Adrenal gland (tissue), 12 donors: ENCODE data around the gene PARVB. TPM values are rescaled to one million over a fixed set of nuclear protein-coding genes. Genes with fewer than 3 reads are reported as not detected.
A peak's percentile ranks its signal among the peaks of the same experiment; 100 is the strongest.

Source experiments
- DNase-seq, 7 donors: peaks; one replicate each; pipeline ENCODE4 v3.0.0-alpha.2; 2019 to 2020
- H3K27ac ChIP-seq, 5 donors: fragments of 200-600 bp; sonication (generic) in 4 of 5; 1 replicate in 3 of 5; 2 replicates in 2 of 5; pipeline versions ENCODE4 v1.5.1 to v1.8.0; 2016 to 2020; ENCODE audit warnings: mild to moderate bottlenecking in 1 of 5
- H3K27me3 ChIP-seq: fragments of 200-600 bp; 2 replicates; pipeline ENCODE4 v1.8.0; 2021
- H3K36me3 ChIP-seq, 2 donors: fragments of 200-600 bp; replicated peaks in 1 of 2; 1 replicate in 1 of 2; 2 replicates in 1 of 2; pipeline versions ENCODE4 v1.5.1 to v1.8.0; 2018 to 2022
- H3K4me1 ChIP-seq, 2 donors: fragments of 200-600 bp; replicated peaks in 1 of 2; 1 replicate in 1 of 2; 2 replicates in 1 of 2; pipeline versions ENCODE4 v1.5.1 to v1.8.0; 2018 to 2021
- H3K4me3 ChIP-seq, 4 donors: fragments of 200-600 bp; sonication (generic) in 3 of 4; one replicate each; pipeline ENCODE4 v1.5.1; 2016 to 2018
- H3K9me3 ChIP-seq, 3 donors: fragments of 200-600 bp; sonication (generic) in 1 of 3; replicated peaks in 1 of 3; 1 replicate in 2 of 3; 2 replicates in 1 of 3; pipeline versions ENCODE4 v1.5.1 to v1.8.0; 2016 to 2021
- CTCF ChIP-seq, 6 experiments: fragments of 450-650 bp in 4 of 6; fragments of 200-600 bp in 2 of 6; sonication (generic) in 1 of 6; IDR thresholded peaks; 1 replicate in 5 of 6; 2 replicates in 1 of 6; pipeline versions ENCODE4 v1.5.1 to v1.8.0; 2016 to 2021; ENCODE audit warnings: antibody characterized with exemption in 6 of 6, mild to moderate bottlenecking in 2 of 6, moderate library complexity in 1 of 6
- POLR2A ChIP-seq, 2 donors: fragments of 450-650 bp; IDR thresholded peaks; one replicate each; pipeline ENCODE4 v1.6.1; 2017; ENCODE audit warnings: antibody characterized with exemption in 2 of 2, mild to moderate bottlenecking in 2 of 2, moderate library complexity in 1 of 2
- WGBS, 4 donors: extraction: QIAGEN DNeasy Blood & Tissue Kit in 2 of 4; methylation state at CpG; one replicate each; pipeline versions ENCODE4 v1.1.5 to v1.1.7; 2013 to 2017; 5-methylcytosine and 5-hydroxymethylcytosine counted together
- intact Hi-C, 2 donors: fragments of 100-400 bp; cut with DNase I; formaldehyde crosslinking; loops; one replicate each; pipeline versions ENCODE4 v1.14.1 to v1.15.0; 2022 to 2023
- polyA plus RNA-seq, 3 donors: library from polyadenylated mRNA; stranded (reverse); fragments of 200-250 nt in 2 of 3; fragments of 350-450 nt in 1 of 3; fragmentation: Illumina TruSeq in 1 of 3; extraction: RNeasy Lipid Tissue Mini Kit (QIAGEN cat#74804) in 1 of 3; gene quantifications; one replicate each; pipeline ENCODE4 v1.2.3, GENCODE V29; 2013 to 2014
- total RNA-seq, 9 donors: library from RNA; depleted of rRNA in 4 of 9; stranded (reverse); fragments of >200 nt in 4 of 9; fragments of 120-200 nt in 1 of 9; fragmentation: NEBNext Ultra II Directional in 1 of 9; extraction: Animal tissue kit (Norgen Biotek cat#: 25700) in 1 of 9; gene quantifications; one replicate each; pipeline versions ENCODE4 v1.1.0 to v1.2.4, GENCODE V29; 2013 to 2023
- donor health status: healthy with polysubstance abuse.
- donor health status: Bipolar disorder and iron deficiency.
- donor health status: DM: yes; HTN: yes; CAD: no.
- donor health status: DM: no; HTN: no; CAD: no.
- donor health status: DM: no; HTN: no; CAD: no.
- donor health status: DM: yes; HTN: yes; CAD: no.

Gene PARVB
- total and polyA plus RNA-seq, 12 donors: 16.9 to 77.6 (median 45.9) TPM

- Histone ChIP-seq H3K4me3 (no peak overlapping the region), H3K27ac (no peak overlapping the region), H3K36me3 (no peaks in the 10 kb centered on the region), H3K4me1 (no peaks in the 10 kb centered on the region), H3K9me3 (no peaks in the 10 kb centered on the region), H3K27me3 (no peaks in the 10 kb centered on the region)
- no peak for DNase-seq
- intact Hi-C loops: no loop called here
- no peak for TF ChIP-seq CTCF (IDR thresholded peaks at IDR 0.05)
- no peak for TF ChIP-seq POLR2A (IDR thresholded peaks at IDR 0.05)
- WGBS, 4 donors: 95 to 100% (median 97%) methylated on average over 2 to 12 of the region's 12 CpGs
Observed at GRCh38 chr22:44188986-44189630, 165.0 kb downstream of the PARVB start.

GRCh38 chr22:44190381-44190976, 166.4 kb downstream of the PARVB start:
- Histone ChIP-seq H3K4me1 (no peaks in the 10 kb centered on the region), H3K27me3 (no peaks in the 10 kb centered on the region), H3K9me3 (no peaks in the 10 kb centered on the region), H3K4me3 (no peak overlapping the region), H3K36me3 (no peaks in the 10 kb centered on the region), H3K27ac (no peak overlapping the region)
- intact Hi-C loops: no loop called here
- TF ChIP-seq POLR2A (IDR thresholded peaks at IDR 0.05) (no peak), CTCF (IDR thresholded peaks at IDR 0.05) (no peak)
- 78 to 87% (median 81%) methylated on average over 10 to 12 of the region's 12 CpGs for WGBS, 4 donors
- no peak for DNase-seq

GRCh38 chr22:44191036-44191454, 166.9 kb downstream of the PARVB start:
- no peak for DNase-seq
- WGBS, 4 donors: 73 to 85% (median 75%) methylated on average over 7 to 9 of the region's 9 CpGs
- Histone ChIP-seq H3K27ac (no peak overlapping the region), H3K4me1 (no peaks in the 10 kb centered on the region), H3K36me3 (no peaks in the 10 kb centered on the region), H3K4me3 (no peak overlapping the region), H3K9me3 (no peaks in the 10 kb centered on the region), H3K27me3 (no peaks in the 10 kb centered on the region)
- intact Hi-C loops: no loop called here
- TF ChIP-seq CTCF (IDR thresholded peaks at IDR 0.05) (no peak), POLR2A (IDR thresholded peaks at IDR 0.05) (no peak)

- H3K36me3 ChIP-seq: no peaks in the 10 kb centered on the region
- H3K4me1 ChIP-seq: no peaks in the 10 kb centered on the region
- 88 to 95% (median 92%) methylated on average over 5 to 8 of the region's 8 CpGs for WGBS, 4 donors
- no peak overlapping the region for H3K4me3 ChIP-seq
- no peaks in the 10 kb centered on the region for H3K9me3 ChIP-seq
- DNase-seq: peak in 1 of 7 donors; percentile 10
- intact Hi-C loops: no loop called here
- TF ChIP-seq POLR2A (IDR thresholded peaks at IDR 0.05): no peak
- TF ChIP-seq CTCF (IDR thresholded peaks at IDR 0.05): no peak
- H3K27ac ChIP-seq: no peak overlapping the region
- H3K27me3 ChIP-seq: no peaks in the 10 kb centered on the region
Observed at GRCh38 chr22:44192098-44192815, 168.2 kb downstream of the PARVB start.
